ENCODE results near the gene PIK3R6. TPM values are rescaled to one million over a fixed set of nuclear protein-coding genes. Genes with fewer than 3 reads are reported as not detected.
"Not testable (repeated sequence)": the region's sequence is repeated elsewhere in the genome, so short reads cannot be mapped to it uniquely, and the experiment has no call there.

The PIK3R6 gene
- total and polyA plus RNA-seq, 8 donors = 0.16 to 1.1 (median 0.23) TPM; not detected in 2

DNA sequence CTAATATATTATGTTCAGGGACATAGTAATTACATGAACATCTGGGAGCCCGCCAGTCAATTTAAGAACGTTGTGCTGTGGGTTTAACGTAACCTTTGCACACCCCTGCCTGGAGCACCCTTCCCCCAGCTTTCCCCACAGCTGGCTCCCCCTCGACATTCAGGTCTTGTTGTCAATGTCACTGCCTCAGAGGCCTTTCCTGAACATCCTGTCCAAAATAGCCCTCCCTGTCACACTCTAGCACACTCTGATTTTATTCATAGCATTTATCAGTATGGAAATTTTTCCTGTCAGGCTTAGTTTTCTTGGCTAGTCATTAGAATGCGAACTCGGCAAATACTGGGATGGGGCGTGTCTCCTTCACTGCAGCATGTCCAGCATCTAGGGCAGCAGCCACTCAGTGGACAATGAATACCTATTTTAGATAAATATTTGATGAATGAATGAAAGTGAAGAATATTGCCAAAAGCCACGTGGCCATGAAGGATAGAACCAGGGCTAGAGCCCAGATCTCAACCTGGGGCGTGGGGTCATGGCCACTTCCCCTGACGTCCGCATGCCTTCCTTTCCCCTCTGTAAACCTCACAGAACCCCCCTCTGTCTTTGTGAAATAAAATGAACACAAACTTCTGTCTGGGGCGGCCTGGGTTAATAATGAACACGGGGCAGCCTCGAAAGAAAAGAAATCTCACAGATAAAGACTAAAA, 10.5 kb downstream of the PIK3R6 start:
- intact Hi-C loops (cut with DNase I) = no loop called here
- Histone ChIP-seq H3K4me1 (no peaks in the 10 kb centered on the region), H3K36me3 (no peaks in the 10 kb centered on the region), H3K9me3 (no peaks in the 10 kb centered on the region), H3K27ac (no peak overlapping the region), H3K27me3 (peaks cover 0 to 2% (median 0%) of the 10 kb centered on the region in 4 donors), H3K4me3 (no peak overlapping the region)
- DNase-seq (no peak), FAIRE-seq (no peak), ATAC-seq (peak in 1 of 4 donors; percentile 28)
- WGBS, 2 donors = 13 to 14% methylated on average over 14 of the region's 14 CpGs
- TF ChIP-seq CTCF (IDR thresholded peaks at IDR 0.05) = no peak

DNA sequence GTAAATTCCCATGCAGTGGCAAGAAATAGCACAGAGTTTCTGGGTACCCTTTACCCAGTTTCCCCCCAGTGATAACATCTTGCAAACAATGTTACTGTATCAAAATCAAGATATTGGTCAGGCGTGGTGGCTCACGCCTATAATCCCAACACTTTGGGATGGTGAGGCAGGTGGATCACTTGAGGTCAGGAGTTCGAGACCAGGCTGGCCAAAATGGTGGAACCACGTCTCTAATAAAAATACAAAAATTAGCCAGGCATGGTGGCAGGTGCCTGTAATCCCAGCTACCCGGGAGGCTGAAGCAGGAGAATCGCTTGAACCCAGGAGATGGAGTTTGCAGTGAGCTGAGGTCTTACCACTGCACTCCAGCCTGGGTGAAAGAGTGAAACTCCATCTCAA, 11.3 kb downstream of the PIK3R6 start:
- H3K9me3 ChIP-seq; ATAC-seq; FAIRE-seq; H3K4me3 ChIP-seq; DNase-seq; H3K27ac ChIP-seq; H3K4me1 ChIP-seq; intact Hi-C loops (cut with DNase I); H3K36me3 ChIP-seq; H3K27me3 ChIP-seq: not testable (repeated sequence)
- WGBS, 2 donors = 72 to 81% methylated on average over 6 of the region's 6 CpGs

- H3K4me3 ChIP-seq = no peak overlapping the region
- no peaks in the 10 kb centered on the region for H3K9me3 ChIP-seq
- H3K27me3 ChIP-seq = peaks cover 0 to 2% (median 0%) of the 10 kb centered on the region in 4 donors
- H3K4me1 ChIP-seq = no peaks in the 10 kb centered on the region
- 69 to 78% methylated on average over 17 of the region's 17 CpGs for WGBS, 2 donors
- H3K36me3 ChIP-seq = no peaks in the 10 kb centered on the region
- no peak for TF ChIP-seq CTCF (IDR thresholded peaks at IDR 0.05)
- DNase-seq = no peak
- no peak for ATAC-seq
- H3K27ac ChIP-seq = no peak overlapping the region
- FAIRE-seq = no peak
- intact Hi-C loops (cut with DNase I) = no loop called here
These were observed 11.8 kb downstream of the PIK3R6 start for GRCh38 chr17:8855477-8856204.

- Histone ChIP-seq H3K4me1 (no peaks in the 10 kb centered on the region), H3K4me3 (no peak overlapping the region), H3K27ac (no peak overlapping the region), H3K27me3 (peaks cover 0 to 2% (median 0%) of the 10 kb centered on the region in 4 donors), H3K9me3 (no peaks in the 10 kb centered on the region), H3K36me3 (no peaks in the 10 kb centered on the region)
- WGBS, 2 donors = 75 to 86% methylated on average over 5 of the region's 5 CpGs
- no peak for DNase-seq
- intact Hi-C loops (cut with DNase I) = no loop called here
- TF ChIP-seq CTCF (IDR thresholded peaks at IDR 0.05) = no peak
- no peak for FAIRE-seq
- no peak for ATAC-seq
These were observed 15.9 kb downstream of the PIK3R6 start for GRCh38 chr17:8851600-8851999.

GRCh38 chr17:8849311-8850041, 18.0 kb downstream of the PIK3R6 start:
- Histone ChIP-seq H3K9me3 (no peaks in the 10 kb centered on the region), H3K27me3 (peaks cover 0 to 2% (median 0%) of the 10 kb centered on the region in 4 donors), H3K4me1 (no peaks in the 10 kb centered on the region), H3K27ac (no peak overlapping the region), H3K4me3 (no peak overlapping the region), H3K36me3 (no peaks in the 10 kb centered on the region)
- FAIRE-seq (no peak), DNase-seq (no peak), ATAC-seq (no peak)
- WGBS, 2 donors = 51 to 61% methylated on average over 4 of the region's 4 CpGs
- no peak for TF ChIP-seq CTCF (IDR thresholded peaks at IDR 0.05)
- intact Hi-C loops (cut with DNase I) = no loop called here

All from pancreas (tissue), 10 donors.